Measurements from ENCODE around the gene CHST9.

GRCh38 chr18:27175914-27176313 is 9.2 kb downstream of the CHST9 start:
- TF ChIP-seq CTCF (IDR thresholded peaks at IDR 0.05; ENCODE audit: poor library complexity, severe bottlenecking), result no peak
- no peak for TF ChIP-seq EZH2 (IDR thresholded peaks at IDR 0.05; ENCODE audit: borderline replicate concordance, insufficient read depth, low read length, poor library complexity, severe bottlenecking)
- TF ChIP-seq RAD21 (conservative IDR thresholded peaks at IDR 0.05), result no peak
- TF ChIP-seq MXI1 (conservative IDR thresholded peaks at IDR 0.05; ENCODE audit: poor library complexity, severe bottlenecking), result no peak
- no peak for TF ChIP-seq POLR2AphosphoS5 (IDR thresholded peaks at IDR 0.05)
- TF ChIP-seq EP300 (conservative IDR thresholded peaks at IDR 0.05; ENCODE audit: poor library complexity, severe bottlenecking), result no peak

All from neural cell (in vitro differentiated cells).